GM04504 (cell line): ENCODE data around the gene LHFPL2.
"Not testable (repeated sequence)": the region's sequence is repeated elsewhere in the genome, so short reads cannot be mapped to it uniquely, and the experiment has no call there.

Experiments
- DNase-seq: peaks from one replicate; pipeline ENCODE4 v3.0.0-alpha.2; 2012; ENCODE audit warnings: low read depth

The LHFPL2 gene

GRCh38 chr5:78640662-78641474, 7.7 kb downstream of the LHFPL2 start:
- no peak for DNase-seq

- DNase-seq = no peak
Measured at GRCh38 chr5:78639791-78640190, 8.8 kb downstream of the LHFPL2 start.

- DNase-seq = no peak
Measured at GRCh38 chr5:78638973-78639669, 9.5 kb downstream of the LHFPL2 start.

GRCh38 chr5:78638423-78638822, 10.1 kb downstream of the LHFPL2 start:
- DNase-seq = peak; percentile 96

- no peak for DNase-seq
Measured at GRCh38 chr5:78637468-78637867, 11.1 kb downstream of the LHFPL2 start.

- no peak for DNase-seq
Measured at GRCh38 chr5:78636682-78637081, 11.9 kb downstream of the LHFPL2 start.

GRCh38 chr5:78634634-78635033, 13.9 kb downstream of the LHFPL2 start:
- no peak for DNase-seq

- DNase-seq = no peak
Measured at GRCh38 chr5:78634229-78634628, 14.3 kb downstream of the LHFPL2 start.

- DNase-seq = no peak
Measured at GRCh38 chr5:78633700-78634099, 14.9 kb downstream of the LHFPL2 start.

- DNase-seq = no peak
Measured at GRCh38 chr5:78632467-78632866, 16.1 kb downstream of the LHFPL2 start.

GRCh38 chr5:78631931-78632330, 16.6 kb downstream of the LHFPL2 start:
- DNase-seq = no peak

- no peak for DNase-seq
Measured at GRCh38 chr5:78630047-78630446, 18.5 kb downstream of the LHFPL2 start.

GRCh38 chr5:78629624-78630023, 18.9 kb downstream of the LHFPL2 start:
- DNase-seq = no peak

GRCh38 chr5:78628270-78628992, 20.1 kb downstream of the LHFPL2 start:
- DNase-seq = no peak

GRCh38 chr5:78627766-78628165, 20.8 kb downstream of the LHFPL2 start:
- no peak for DNase-seq

- DNase-seq = no peak
Measured at GRCh38 chr5:78627175-78627574, 21.4 kb downstream of the LHFPL2 start.

- DNase-seq = no peak
Measured at GRCh38 chr5:78626009-78626571, 22.5 kb downstream of the LHFPL2 start.

- no peak for DNase-seq
Measured at GRCh38 chr5:78624992-78625391, 23.6 kb downstream of the LHFPL2 start.

GRCh38 chr5:78624011-78624541, 24.5 kb downstream of the LHFPL2 start:
- no peak for DNase-seq

GRCh38 chr5:78622302-78622971, 26.1 kb downstream of the LHFPL2 start:
- DNase-seq = no peak

- no peak for DNase-seq
Measured at GRCh38 chr5:78621291-78621738, 27.3 kb downstream of the LHFPL2 start.

GRCh38 chr5:78620119-78620518, 28.5 kb downstream of the LHFPL2 start:
- DNase-seq = not testable (repeated sequence)
